HepG2 (cell line): ENCODE measurements around the gene MATK. TPM values are rescaled to one million over a fixed set of nuclear protein-coding genes. Genes with fewer than 3 reads are reported as not detected.

ENCODE experiments used
- ATAC-seq: fragments of 200-7000 bp; cut with Tn5 transposase; 3 replicates; pipeline ENCODE4 v1.9.1; 2020; ENCODE audit warnings: mild to moderate bottlenecking, moderate library complexity
- BruUV-seq: library from RNA; stranded (reverse); fragments of 400-500 nt; replicated peaks from 2 replicates; lab custom pipeline; 2021; lab: Mats Ljungman, UMichigan
- CTCF ChIA-PET: fragments of 300-600 bp; formaldehyde crosslinking; extraction: SDS; loops from one replicate; lab custom pipeline; 2021; ENCODE audit warnings: low total read pairs, inconsistent platforms, low intra/inter-chr PET ratio; lab: Yijun Ruan, JAX
- POLR2A ChIA-PET: fragments of 350-600 bp; sonication (Branson Sonifier 250); formaldehyde crosslinking; loops from one replicate; lab custom pipeline; 2020; ENCODE audit warnings: antibody characterized with exemption, inconsistent platforms; lab: Yijun Ruan, JAX
- DNase-seq: peaks from one replicate; pipeline ENCODE4 v3.0.0-alpha.2; 2015; ENCODE audit warnings: low spot score
- FAIRE-seq: peaks from 3 replicates; lab custom pipeline; 2011; peaks lifted over from hg19 to GRCh38; lab: Jason Lieb, UNC
- H2AFZ ChIP-seq: one replicate; pipeline ENCODE4 v1.6.1; 2011; ENCODE audit warnings: low read length, inconsistent platforms
- H3K27ac ChIP-seq: fragments of 300-600 bp; 3 replicates; pipeline ENCODE4 v1.8.0; 2011; ENCODE audit warnings: mixed run types, mild to moderate bottlenecking, mixed read lengths, low read length, inconsistent platforms; ENCODE audit not compliant: insufficient read depth; ENCODE audit errors: extremely low read length
- H3K27me3 ChIP-seq, 2 experiments: fragments of 200-600 bp in 1 of 2; 2 replicates in 1 of 2; 3 replicates in 1 of 2; pipeline versions ENCODE4 v1.6.0 to v1.8.0; 2011; ENCODE audit warnings: low read length in 2 of 2, mild to moderate bottlenecking in 2 of 2, moderate library complexity in 2 of 2, inconsistent platforms in 1 of 2; ENCODE audit not compliant: insufficient read depth in 2 of 2, control insufficient read depth in 1 of 2
- H3K36me3 ChIP-seq, 2 experiments: fragments of 200-600 bp in 1 of 2; replicated peaks in 1 of 2; 2 replicates in 1 of 2; 3 replicates in 1 of 2; pipeline versions ENCODE4 v1.5.1 to v1.8.0; 2011; ENCODE audit warnings: low read length in 2 of 2, inconsistent platforms in 1 of 2; ENCODE audit not compliant: insufficient read depth in 2 of 2, control insufficient read depth in 1 of 2
- H3K4me1 ChIP-seq: 2 replicates; pipeline ENCODE4 v1.5.1; 2012; ENCODE audit warnings: low read length, inconsistent platforms; ENCODE audit not compliant: insufficient read depth
- H3K4me2 ChIP-seq: 2 replicates; pipeline ENCODE4 v1.6.0; 2011; ENCODE audit warnings: low read depth, low read length, inconsistent platforms
- H3K4me3 ChIP-seq, 3 experiments: fragments of 200-600 bp in 1 of 3; sonication (generic), shearing (Covaris generic) in 1 of 3; replicated peaks in 1 of 3; 2 replicates each; pipeline ENCODE4 v1.5.1; 2011 to 2016; ENCODE audit warnings: low read length in 3 of 3, inconsistent platforms in 2 of 3, low read depth in 2 of 3, mild to moderate bottlenecking in 2 of 3, control low read depth in 1 of 3, mixed read lengths in 1 of 3; ENCODE audit not compliant: insufficient read depth in 1 of 3
- H3K79me2 ChIP-seq: one replicate; pipeline ENCODE4 v1.6.1; 2011; ENCODE audit warnings: low read length, inconsistent platforms; ENCODE audit not compliant: insufficient read depth
- H3K9ac ChIP-seq: 2 replicates; pipeline ENCODE4 v1.6.0; 2011; ENCODE audit warnings: mild to moderate bottlenecking, low read depth, low read length, inconsistent platforms; ENCODE audit not compliant: insufficient read depth
- H3K9me3 ChIP-seq: 2 replicates; pipeline ENCODE4 v1.5.1; 2012; ENCODE audit warnings: mild to moderate bottlenecking, low read length
- H4K20me1 ChIP-seq: 2 replicates; pipeline ENCODE4 v1.6.0; 2011; ENCODE audit warnings: inconsistent platforms, mild to moderate bottlenecking, low read length, moderate library complexity; ENCODE audit not compliant: insufficient read depth
- AGO2 ChIP-seq: fragments of 200-400 bp; formaldehyde crosslinking; optimal IDR thresholded peaks from 2 replicates; pipeline ENCODE3; 2017; ENCODE audit warnings: mild to moderate bottlenecking, low read depth, low read length, moderate library complexity
- DNMT1 ChIP-seq: sonication (generic); formaldehyde crosslinking; IDR thresholded peaks from 2 replicates; pipeline ENCODE4 v1.5.1; 2020; ENCODE audit warnings: mild to moderate bottlenecking, missing genetic modification reagents
- KMT2A ChIP-seq: sonication (generic); formaldehyde crosslinking; IDR thresholded peaks from 2 replicates; pipeline ENCODE4 v1.4.0; 2020; ENCODE audit warnings: missing genetic modification reagents
- RBFOX2 ChIP-seq: fragments of 200-400 bp; formaldehyde crosslinking; IDR thresholded peaks from 2 replicates; pipeline ENCODE4 v1.6.1; 2017; ENCODE audit warnings: low read depth, mild to moderate bottlenecking, low read length
- SETDB1 ChIP-seq: sonication (generic); formaldehyde crosslinking; IDR thresholded peaks from 2 replicates; pipeline ENCODE4 v1.5.1; 2020; ENCODE audit warnings: missing genetic modification reagents, mild to moderate bottlenecking, borderline replicate concordance
- SIN3A ChIP-seq: IDR thresholded peaks from 2 replicates; pipeline ENCODE4 v1.6.1; 2011; ENCODE audit warnings: low read depth, mild to moderate bottlenecking, control low read depth, low read length, borderline replicate concordance
- SMARCC2 ChIP-seq: fragments of 450-650 bp; IDR thresholded peaks from 2 replicates; pipeline ENCODE4 v1.6.1; 2017; ENCODE audit warnings: antibody characterized with exemption, mild to moderate bottlenecking
- TCF7 ChIP-seq: sonication (generic); IDR thresholded peaks from 2 replicates; pipeline ENCODE4 v1.6.1; 2016; ENCODE audit warnings: antibody characterized with exemption, low read depth
- ZNF10 ChIP-seq: sonication (generic); formaldehyde crosslinking; IDR thresholded peaks from 2 replicates; pipeline ENCODE4 v1.4.0; 2020; ENCODE audit warnings: mild to moderate bottlenecking, low read depth, missing genetic modification reagents, borderline replicate concordance
- ZNF431 ChIP-seq: sonication (generic); formaldehyde crosslinking; IDR thresholded peaks from 2 replicates; pipeline ENCODE4 v1.9.0; 2022; ENCODE audit warnings: missing genetic modification reagents, low read depth, mild to moderate bottlenecking, borderline replicate concordance
- WGBS: methylation state at CpG from one replicate; pipeline ENCODE4 v1.1.6; 2017; ENCODE audit warnings: low lambda C conversion rate; 5-methylcytosine and 5-hydroxymethylcytosine counted together
- in situ Hi-C: cut with HindIII; loops from 2 replicates; pipeline ENCODE4 v1.10.0; 2017; ENCODE audit warnings: low pct_unique_long_range_greater_than_20kb; ENCODE audit not compliant: extremely low pct_ligation_motif_present
- intact Hi-C: fragments of 100-400 bp; cut with micrococcal nuclease; formaldehyde crosslinking; loops from one replicate; pipeline ENCODE4 v1.10.0; 2022; ENCODE audit not compliant: unreplicated experiment
- polyA plus RNA-seq, 8 experiments: library from polyadenylated mRNA; depleted of rRNA in 3 of 8; stranded (reverse) in 7 of 8; unstranded in 1 of 8; fragments of >200 nt; fragmentation: Illumina TruSeq in 4 of 8; extraction: Trizol in 4 of 8; gene quantifications; 2 replicates each; pipeline versions ENCODE4 v1.2.1 to v1.2.3, GENCODE V29; 2011 to 2016; ENCODE audit warnings: low read depth in 4 of 8, missing spikeins in 1 of 8, mixed read lengths in 1 of 8; ENCODE audit not compliant: insufficient read depth in 1 of 8
- total RNA-seq, 5 experiments: library from RNA; depleted of rRNA; stranded (reverse); fragments of >200 nt; fragmentation: Illumina TruSeq; extraction: Trizol; gene quantifications; 2 replicates each; pipeline ENCODE4 v1.2.3, GENCODE V29; 2016; ENCODE audit warnings: low read depth in 1 of 5
- TF ChIP-seq, protein P1 (sequence below): sonication (generic); formaldehyde crosslinking; conservative IDR thresholded peaks from 2 replicates; pipeline ENCODE4 v1.8.0; 2022; ENCODE audit warnings: missing genetic modification reagents
- TF ChIP-seq, protein P2 (sequence below): sonication (generic); formaldehyde crosslinking; IDR thresholded peaks from 2 replicates; pipeline ENCODE4 v1.5.0; 2020; ENCODE audit warnings: mild to moderate bottlenecking, missing genetic modification reagents, borderline replicate concordance
- TF ChIP-seq, protein P3 (sequence below): sonication (generic); formaldehyde crosslinking; IDR thresholded peaks from 2 replicates; pipeline ENCODE4 v1.5.1; 2020; ENCODE audit warnings: mild to moderate bottlenecking, missing genetic modification reagents, borderline replicate concordance

The MATK gene
- total and polyA plus RNA-seq, 2 of the 13 experiments (the other 11 are each of a cell fraction or from before 2014, with no cell fraction given): 0.09 TPM; not detected in 1

DNA sequence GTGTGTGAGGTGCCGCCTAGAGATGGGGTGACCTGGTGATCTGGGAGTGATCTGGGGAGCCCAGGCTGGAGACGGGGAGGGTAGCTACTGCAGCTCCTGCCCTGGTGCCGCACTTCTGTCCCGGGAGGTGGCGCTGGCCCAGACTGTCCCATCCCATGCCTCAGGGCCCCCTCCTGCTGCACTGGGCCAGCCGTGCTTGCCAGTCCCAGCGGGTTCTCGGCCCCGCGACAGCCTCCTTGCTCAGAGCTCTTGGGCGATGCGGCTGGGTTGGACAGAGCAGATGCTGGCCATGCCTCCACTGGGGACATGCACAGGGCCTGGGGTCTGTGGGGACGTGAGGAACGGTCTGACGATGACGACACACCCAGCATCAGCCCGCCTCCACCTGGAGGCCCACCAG, 16.7 kb downstream of the MATK start:
- in situ Hi-C loops: no loop called here
- TF ChIP-seq, protein P1, sequence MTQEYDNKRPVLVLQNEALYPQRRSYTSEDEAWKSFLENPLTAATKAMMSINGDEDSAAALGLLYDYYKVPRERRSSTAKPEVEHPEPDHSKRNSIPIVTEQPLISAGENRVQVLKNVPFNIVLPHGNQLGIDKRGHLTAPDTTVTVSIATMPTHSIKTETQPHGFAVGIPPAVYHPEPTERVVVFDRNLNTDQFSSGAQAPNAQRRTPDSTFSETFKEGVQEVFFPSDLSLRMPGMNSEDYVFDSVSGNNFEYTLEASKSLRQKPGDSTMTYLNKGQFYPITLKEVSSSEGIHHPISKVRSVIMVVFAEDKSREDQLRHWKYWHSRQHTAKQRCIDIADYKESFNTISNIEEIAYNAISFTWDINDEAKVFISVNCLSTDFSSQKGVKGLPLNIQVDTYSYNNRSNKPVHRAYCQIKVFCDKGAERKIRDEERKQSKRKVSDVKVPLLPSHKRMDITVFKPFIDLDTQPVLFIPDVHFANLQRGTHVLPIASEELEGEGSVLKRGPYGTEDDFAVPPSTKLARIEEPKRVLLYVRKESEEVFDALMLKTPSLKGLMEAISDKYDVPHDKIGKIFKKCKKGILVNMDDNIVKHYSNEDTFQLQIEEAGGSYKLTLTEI: no peak
- TF ChIP-seq DNMT1 (CRISPR knock-in tag) (no peak), KMT2A (no peak), SIN3A (no peak), RBFOX2 (peak; percentile 29; the same call in 1 of the 2 replicates), SMARCC2 (no peak), ZNF431 (CRISPR knock-in tag) (no peak), ZNF10 (CRISPR knock-in tag) (no peak), TCF7 (no peak), AGO2 (peak; percentile 53), SETDB1 (CRISPR knock-in tag) (no peak)
- TF ChIP-seq, protein P2, sequence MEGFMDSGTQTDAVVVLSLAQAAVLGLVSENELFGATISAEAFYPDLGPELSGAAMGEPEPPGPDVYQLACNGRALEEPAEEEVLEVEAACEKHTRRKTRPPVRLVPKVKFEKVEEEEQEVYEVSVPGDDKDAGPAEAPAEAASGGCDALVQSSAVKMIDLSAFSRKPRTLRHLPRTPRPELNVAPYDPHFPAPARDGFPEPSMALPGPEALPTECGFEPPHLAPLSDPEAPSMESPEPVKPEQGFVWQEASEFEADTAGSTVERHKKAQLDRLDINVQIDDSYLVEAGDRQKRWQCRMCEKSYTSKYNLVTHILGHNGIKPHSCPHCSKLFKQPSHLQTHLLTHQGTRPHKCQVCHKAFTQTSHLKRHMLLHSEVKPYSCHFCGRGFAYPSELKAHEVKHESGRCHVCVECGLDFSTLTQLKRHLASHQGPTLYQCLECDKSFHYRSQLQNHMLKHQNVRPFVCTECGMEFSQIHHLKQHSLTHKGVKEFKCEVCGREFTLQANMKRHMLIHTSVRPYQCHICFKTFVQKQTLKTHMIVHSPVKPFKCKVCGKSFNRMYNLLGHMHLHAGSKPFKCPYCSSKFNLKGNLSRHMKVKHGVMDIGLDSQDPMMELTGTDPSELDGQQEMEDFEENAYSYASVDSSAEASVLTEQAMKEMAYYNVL (CRISPR knock-in tag): no peak
- TF ChIP-seq, protein P3, sequence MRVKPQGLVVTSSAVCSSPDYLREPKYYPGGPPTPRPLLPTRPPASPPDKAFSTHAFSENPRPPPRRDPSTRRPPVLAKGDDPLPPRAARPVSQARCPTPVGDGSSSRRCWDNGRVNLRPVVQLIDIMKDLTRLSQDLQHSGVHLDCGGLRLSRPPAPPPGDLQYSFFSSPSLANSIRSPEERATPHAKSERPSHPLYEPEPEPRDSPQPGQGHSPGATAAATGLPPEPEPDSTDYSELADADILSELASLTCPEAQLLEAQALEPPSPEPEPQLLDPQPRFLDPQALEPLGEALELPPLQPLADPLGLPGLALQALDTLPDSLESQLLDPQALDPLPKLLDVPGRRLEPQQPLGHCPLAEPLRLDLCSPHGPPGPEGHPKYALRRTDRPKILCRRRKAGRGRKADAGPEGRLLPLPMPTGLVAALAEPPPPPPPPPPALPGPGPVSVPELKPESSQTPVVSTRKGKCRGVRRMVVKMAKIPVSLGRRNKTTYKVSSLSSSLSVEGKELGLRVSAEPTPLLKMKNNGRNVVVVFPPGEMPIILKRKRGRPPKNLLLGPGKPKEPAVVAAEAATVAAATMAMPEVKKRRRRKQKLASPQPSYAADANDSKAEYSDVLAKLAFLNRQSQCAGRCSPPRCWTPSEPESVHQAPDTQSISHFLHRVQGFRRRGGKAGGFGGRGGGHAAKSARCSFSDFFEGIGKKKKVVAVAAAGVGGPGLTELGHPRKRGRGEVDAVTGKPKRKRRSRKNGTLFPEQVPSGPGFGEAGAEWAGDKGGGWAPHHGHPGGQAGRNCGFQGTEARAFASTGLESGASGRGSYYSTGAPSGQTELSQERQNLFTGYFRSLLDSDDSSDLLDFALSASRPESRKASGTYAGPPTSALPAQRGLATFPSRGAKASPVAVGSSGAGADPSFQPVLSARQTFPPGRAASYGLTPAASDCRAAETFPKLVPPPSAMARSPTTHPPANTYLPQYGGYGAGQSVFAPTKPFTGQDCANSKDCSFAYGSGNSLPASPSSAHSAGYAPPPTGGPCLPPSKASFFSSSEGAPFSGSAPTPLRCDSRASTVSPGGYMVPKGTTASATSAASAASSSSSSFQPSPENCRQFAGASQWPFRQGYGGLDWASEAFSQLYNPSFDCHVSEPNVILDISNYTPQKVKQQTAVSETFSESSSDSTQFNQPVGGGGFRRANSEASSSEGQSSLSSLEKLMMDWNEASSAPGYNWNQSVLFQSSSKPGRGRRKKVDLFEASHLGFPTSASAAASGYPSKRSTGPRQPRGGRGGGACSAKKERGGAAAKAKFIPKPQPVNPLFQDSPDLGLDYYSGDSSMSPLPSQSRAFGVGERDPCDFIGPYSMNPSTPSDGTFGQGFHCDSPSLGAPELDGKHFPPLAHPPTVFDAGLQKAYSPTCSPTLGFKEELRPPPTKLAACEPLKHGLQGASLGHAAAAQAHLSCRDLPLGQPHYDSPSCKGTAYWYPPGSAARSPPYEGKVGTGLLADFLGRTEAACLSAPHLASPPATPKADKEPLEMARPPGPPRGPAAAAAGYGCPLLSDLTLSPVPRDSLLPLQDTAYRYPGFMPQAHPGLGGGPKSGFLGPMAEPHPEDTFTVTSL: no peak
- TF ChIP-seq, all 625 proteins: peak for 2
- no peak overlapping the region for H2AFZ ChIP-seq
- ChIA-PET CTCF (no interaction called here), POLR2A (no interaction called here)
- H3K9me3 ChIP-seq: no peaks in the 10 kb centered on the region
- peaks cover 9 to 20% of the 10 kb centered on the region in 2 experiments; a peak in 2 of 5 replicates for H3K36me3 ChIP-seq
- H3K79me2 ChIP-seq: no peaks in the 10 kb centered on the region
- H3K4me3 ChIP-seq: no peak overlapping the region
- H3K4me1 ChIP-seq: no peaks in the 10 kb centered on the region
- ATAC-seq: no peak; the same call in 2 of the 3 replicates
- no peak overlapping the region for H3K4me2 ChIP-seq
- no peak for DNase-seq
- intact Hi-C loops: loop anchor here (10.0 kb wide), 1 partner anchor 65 kb away; the partner anchor contains the start of genes PIP5K1C and TJP3
- H4K20me1 ChIP-seq: no peaks in the 10 kb centered on the region
- no peak overlapping the region for H3K27ac ChIP-seq
- FAIRE-seq: no peak
- BruUV-seq: no TSS peak
- peaks cover 0 to 7% of the 10 kb centered on the region in 2 experiments; a peak in 1 of 5 replicates for H3K27me3 ChIP-seq
- WGBS: 84% methylated on average over 6 of the region's 17 CpGs
- no peak overlapping the region for H3K9ac ChIP-seq
